ENCODE measurements around the gene RADIL. TPM values are rescaled to one million over a fixed set of nuclear protein-coding genes. Genes with fewer than 3 reads are reported as not detected.

RADIL gene
- total and polyA plus RNA-seq, 2 of the 13 experiments (the other 11 are each of a cell fraction or from before 2014, with no cell fraction given) = 0.05 to 0.09 TPM

GRCh38 chr7:4833691-4834600, 49.6 kb downstream of the RADIL start (continued):
- no peak for TF ChIP-seq ZNF318 (CRISPR knock-in tag; IDR thresholded peaks at IDR 0.05)
- no peak for TF ChIP-seq DR1 (CRISPR knock-in tag; IDR thresholded peaks at IDR 0.05)
- TF ChIP-seq NFE2 (CRISPR knock-in tag; IDR thresholded peaks at IDR 0.05) = no peak
- no peak for TF ChIP-seq ZNF770 (CRISPR knock-in tag; IDR thresholded peaks at IDR 0.05)
- TF ChIP-seq CTCF (CRISPR knock-in tag; IDR thresholded peaks at IDR 0.05) = no peak
